Gastroesophageal sphincter (tissue), 4 donors: Measurements from ENCODE around the gene RAD51B. TPM values are rescaled to one million over a fixed set of nuclear protein-coding genes. Genes with fewer than 3 reads are reported as not detected.
A peak's percentile ranks its signal among the peaks of the same experiment; 100 is the strongest.
"Not testable (repeated sequence)": the region's sequence is repeated elsewhere in the genome, so short reads cannot be mapped to it uniquely, and the experiment has no call there.

Experiments
- ATAC-seq: fragments of 150-250 bp; one replicate; pipeline ENCODE4 v1.9.1; 2016; ENCODE audit warnings: mild to moderate bottlenecking, moderate library complexity
- H3K27ac ChIP-seq, 4 donors: fragments of 200-600 bp; sonication (generic) in 3 of 4; 1 replicate in 3 of 4; 2 replicates in 1 of 4; pipeline ENCODE4 v1.5.1; 2016 to 2019
- H3K27me3 ChIP-seq: fragments of 200-600 bp; sonication (generic); one replicate; pipeline ENCODE4 v1.5.1; 2019
- H3K36me3 ChIP-seq, 2 donors: fragments of 200-600 bp; sonication (generic); one replicate each; pipeline ENCODE4 v1.5.1; 2019; ENCODE audit warnings: control low read depth in 1 of 2
- H3K4me1 ChIP-seq, 3 donors: fragments of 200-600 bp; sonication (generic); 1 replicate in 2 of 3; 2 replicates in 1 of 3; pipeline ENCODE4 v1.5.1; 2016 to 2019; ENCODE audit warnings: control low read depth in 2 of 3
- H3K4me3 ChIP-seq, 2 donors: fragments of 200-600 bp; sonication (generic); one replicate each; pipeline ENCODE4 v1.5.1; 2019; ENCODE audit warnings: mild to moderate bottlenecking in 1 of 2, moderate library complexity in 1 of 2
- H3K9me3 ChIP-seq, 3 donors: fragments of 200-600 bp; sonication (generic); one replicate each; pipeline ENCODE4 v1.5.1; 2017 to 2019; ENCODE audit warnings: control low read depth in 2 of 3
- EP300 ChIP-seq: sonication (generic); formaldehyde crosslinking; IDR thresholded peaks from one replicate; pipeline ENCODE4 v1.6.1; 2017; ENCODE audit warnings: antibody characterized with exemption, mild to moderate bottlenecking
- POLR2A ChIP-seq, 2 donors: fragments of 450-650 bp; IDR thresholded peaks; one replicate each; pipeline ENCODE4 v1.6.1; 2017; ENCODE audit warnings: antibody characterized with exemption in 2 of 2, mild to moderate bottlenecking in 2 of 2, moderate library complexity in 1 of 2
- POLR2AphosphoS5 ChIP-seq: sonication (generic); formaldehyde crosslinking; IDR thresholded peaks from one replicate; pipeline ENCODE4 v1.6.1; 2017; ENCODE audit warnings: antibody characterized with exemption
- WGBS, 2 donors: methylation state at CpG; one replicate each; pipeline ENCODE4 v1.1.5; 2018; ENCODE audit warnings: low coverage in 1 of 2; 5-methylcytosine and 5-hydroxymethylcytosine counted together
- total RNA-seq, 4 donors: library from RNA; depleted of rRNA; stranded (reverse); fragments of >200 nt; gene quantifications; one replicate each; pipeline ENCODE4 v1.1.0, GENCODE V29; 2016
- TF ChIP-seq, protein P1 (sequence below), 4 experiments: fragments of 200-600 bp in 2 of 4; fragments of 450-650 bp in 2 of 4; sonication (generic) in 1 of 4; IDR thresholded peaks; one replicate each; pipeline ENCODE4 v1.5.1; 2017 to 2019; ENCODE audit warnings: antibody characterized with exemption in 4 of 4, mild to moderate bottlenecking in 2 of 4, moderate library complexity in 2 of 4

The RAD51B gene
- total RNA-seq, 4 donors from 2014 or later = 5.1 to 7.0 (median 6.0) TPM

- H3K36me3 ChIP-seq = no peaks in the 10 kb centered on the region
- H3K9me3 ChIP-seq = no peaks in the 10 kb centered on the region
- TF ChIP-seq EP300 (no peak), POLR2AphosphoS5 (no peak), POLR2A (IDR thresholded peaks at IDR 0.05) (no peak)
- TF ChIP-seq, protein P1, sequence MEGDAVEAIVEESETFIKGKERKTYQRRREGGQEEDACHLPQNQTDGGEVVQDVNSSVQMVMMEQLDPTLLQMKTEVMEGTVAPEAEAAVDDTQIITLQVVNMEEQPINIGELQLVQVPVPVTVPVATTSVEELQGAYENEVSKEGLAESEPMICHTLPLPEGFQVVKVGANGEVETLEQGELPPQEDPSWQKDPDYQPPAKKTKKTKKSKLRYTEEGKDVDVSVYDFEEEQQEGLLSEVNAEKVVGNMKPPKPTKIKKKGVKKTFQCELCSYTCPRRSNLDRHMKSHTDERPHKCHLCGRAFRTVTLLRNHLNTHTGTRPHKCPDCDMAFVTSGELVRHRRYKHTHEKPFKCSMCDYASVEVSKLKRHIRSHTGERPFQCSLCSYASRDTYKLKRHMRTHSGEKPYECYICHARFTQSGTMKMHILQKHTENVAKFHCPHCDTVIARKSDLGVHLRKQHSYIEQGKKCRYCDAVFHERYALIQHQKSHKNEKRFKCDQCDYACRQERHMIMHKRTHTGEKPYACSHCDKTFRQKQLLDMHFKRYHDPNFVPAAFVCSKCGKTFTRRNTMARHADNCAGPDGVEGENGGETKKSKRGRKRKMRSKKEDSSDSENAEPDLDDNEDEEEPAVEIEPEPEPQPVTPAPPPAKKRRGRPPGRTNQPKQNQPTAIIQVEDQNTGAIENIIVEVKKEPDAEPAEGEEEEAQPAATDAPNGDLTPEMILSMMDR (IDR thresholded peaks at IDR 0.05) = no peak
- H3K4me3 ChIP-seq = no peak overlapping the region
- H3K4me1 ChIP-seq = peaks cover 0 to 21% (median 3%) of the 10 kb centered on the region in 3 donors
- no peak for ATAC-seq
- peak overlapping the region in 2 of 4 donors; percentile 20 to 25 for H3K27ac ChIP-seq
- 38 to 56% methylated on average over 5 of the region's 5 CpGs for WGBS, 2 donors
- H3K27me3 ChIP-seq = no peaks in the 10 kb centered on the region
Measured at GRCh38 chr14:68111097-68111852, 291.7 kb downstream of the RAD51B start.

DNA sequence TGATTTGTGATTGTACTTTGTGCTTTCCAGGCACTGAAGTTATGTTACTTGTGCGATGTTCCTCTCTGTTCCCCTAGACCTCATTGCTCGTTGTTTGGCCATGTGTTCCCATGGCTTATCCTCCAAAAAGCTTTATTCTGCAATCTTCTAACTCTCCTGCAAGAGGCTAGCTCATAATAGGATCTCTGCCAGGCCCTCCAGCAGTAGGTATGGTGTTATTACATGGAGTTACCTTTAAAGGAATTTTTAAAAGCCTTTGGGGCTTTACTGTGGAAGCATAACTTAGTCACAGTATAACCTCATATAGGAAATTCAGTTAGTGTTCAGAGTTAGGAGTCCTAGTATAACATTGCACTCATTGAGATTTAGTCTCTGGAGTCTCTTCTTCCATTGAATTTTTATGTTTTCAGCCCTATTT, 292.3 kb downstream of the RAD51B start:
- H3K4me3 ChIP-seq = no peak overlapping the region
- 75 to 81% methylated on average over 2 of the region's 2 CpGs for WGBS, 2 donors

GRCh38 chr14:68112442-68112841, 292.9 kb downstream of the RAD51B start:
- TF ChIP-seq EP300 (no peak), POLR2A (IDR thresholded peaks at IDR 0.05) (no peak), POLR2AphosphoS5 (no peak)
- TF ChIP-seq, protein P1 (IDR thresholded peaks at IDR 0.05) = no peak
- Histone ChIP-seq H3K9me3 (no peaks in the 10 kb centered on the region), H3K27ac (no peak overlapping the region), H3K36me3 (no peaks in the 10 kb centered on the region), H3K4me1 (peaks cover 0 to 25% (median 3%) of the 10 kb centered on the region in 3 donors), H3K27me3 (no peaks in the 10 kb centered on the region), H3K4me3 (no peak overlapping the region)
- ATAC-seq = no peak
- 91 to 100% methylated on average over 1 of the region's 1 CpG for WGBS, 2 donors

More for the DNA sequence above, 292.3 kb downstream of the RAD51B start:
- TF ChIP-seq POLR2A (IDR thresholded peaks at IDR 0.05) = no peak
- no peak for TF ChIP-seq EP300
- Histone ChIP-seq H3K27ac (peak overlapping the region in 1 of 4 donors; percentile 25), H3K36me3 (no peaks in the 10 kb centered on the region), H3K9me3 (no peaks in the 10 kb centered on the region), H3K4me1 (peaks cover 0 to 21% (median 3%) of the 10 kb centered on the region in 3 donors), H3K27me3 (no peaks in the 10 kb centered on the region)
- ATAC-seq = no peak

DNA sequence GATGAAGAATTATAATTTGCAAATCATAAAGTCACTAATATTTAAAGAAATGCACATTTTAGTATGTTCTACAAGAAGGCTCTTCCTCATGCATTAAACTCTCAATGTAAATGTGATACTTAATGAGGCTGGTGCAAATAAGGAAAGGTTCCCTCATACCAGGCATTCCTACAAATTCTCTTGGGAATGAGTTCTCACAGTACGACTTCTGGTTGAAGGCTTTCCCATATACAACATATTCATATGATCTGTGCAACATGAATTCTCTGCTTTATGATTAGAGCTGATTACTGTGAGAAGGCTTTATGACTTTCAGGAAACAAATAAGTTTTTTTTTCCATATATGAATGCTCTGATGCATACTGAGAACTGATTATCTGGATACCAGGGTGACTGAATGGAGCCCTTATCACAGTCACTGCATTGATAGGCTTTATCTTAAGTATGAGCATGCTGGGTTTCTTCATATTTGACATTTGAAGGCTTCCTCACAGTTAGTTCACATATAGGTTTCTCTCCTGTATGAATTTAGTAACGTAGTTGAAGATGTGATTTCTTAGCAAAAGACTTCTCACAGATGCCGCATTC, 293.9 kb downstream of the RAD51B start:
- TF ChIP-seq, protein P1 (IDR thresholded peaks at IDR 0.05) = no peak
- TF ChIP-seq POLR2AphosphoS5 (no peak), EP300 (no peak), POLR2A (IDR thresholded peaks at IDR 0.05) (no peak)
- no peak overlapping the region for H3K27ac ChIP-seq
- no peaks in the 10 kb centered on the region for H3K36me3 ChIP-seq
- no peaks in the 10 kb centered on the region for H3K27me3 ChIP-seq
- H3K4me1 ChIP-seq = peaks cover 0 to 35% (median 3%) of the 10 kb centered on the region in 3 donors
- no peak overlapping the region for H3K4me3 ChIP-seq
- no peak for ATAC-seq
- H3K9me3 ChIP-seq = no peaks in the 10 kb centered on the region
- WGBS, 2 donors = 66 to 90% methylated on average over 3 of the region's 3 CpGs

GRCh38 chr14:68115952-68116351, 296.4 kb downstream of the RAD51B start:
- H3K9me3 ChIP-seq, H3K27me3 ChIP-seq, H3K4me3 ChIP-seq, ATAC-seq, H3K36me3 ChIP-seq, H3K27ac ChIP-seq: not testable (repeated sequence)
- H3K4me1 ChIP-seq = peaks cover 0 to 22% (median 3%) of the 10 kb centered on the region in 3 donors

DNA sequence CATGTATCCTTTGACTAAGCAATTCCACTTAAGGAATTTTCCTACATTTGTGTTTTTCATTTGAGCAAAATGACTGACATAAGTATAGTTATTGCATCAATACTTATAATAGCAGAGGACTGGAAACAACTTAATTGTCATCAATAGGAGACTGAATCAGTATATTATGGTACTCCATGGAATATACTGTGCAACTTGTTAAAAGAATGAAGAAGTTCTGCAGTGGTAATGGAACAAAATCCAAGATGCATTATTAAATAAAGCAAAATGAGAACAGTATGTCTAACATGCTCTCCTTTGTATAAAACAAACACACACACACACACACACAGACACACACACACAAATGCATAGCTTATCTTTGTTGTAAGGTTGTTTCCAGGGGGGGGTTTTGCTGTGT, 303.1 kb downstream of the RAD51B start:
- Histone ChIP-seq H3K36me3 (no peaks in the 10 kb centered on the region), H3K9me3 (no peaks in the 10 kb centered on the region), H3K27me3 (no peaks in the 10 kb centered on the region), H3K4me1 (peaks cover 7 to 35% (median 8%) of the 10 kb centered on the region in 3 donors), H3K27ac (no peak overlapping the region), H3K4me3 (no peak overlapping the region)
- ATAC-seq = no peak
- TF ChIP-seq POLR2A (IDR thresholded peaks at IDR 0.05) (no peak), EP300 (no peak), POLR2AphosphoS5 (no peak)
- TF ChIP-seq, protein P1 (IDR thresholded peaks at IDR 0.05) = no peak
